Vagina (tissue), 2 donors: ENCODE results near the gene RTP5.

ENCODE experiments used
- CTCF ChIP-seq, 3 experiments: fragments of 450-650 bp in 2 of 3; fragments of 200-600 bp in 1 of 3; sonication (generic) in 1 of 3; IDR thresholded peaks; one replicate each; pipeline ENCODE4 v1.5.1; 2017 to 2019; ENCODE audit warnings: antibody characterized with exemption in 3 of 3, mild to moderate bottlenecking in 2 of 3, moderate library complexity in 2 of 3
- POLR2A ChIP-seq, 2 donors: fragments of 450-650 bp; IDR thresholded peaks; one replicate each; pipeline ENCODE4 v1.6.1; 2017; ENCODE audit warnings: antibody characterized with exemption in 2 of 2, mild to moderate bottlenecking in 2 of 2, moderate library complexity in 2 of 2

- TF ChIP-seq POLR2A (IDR thresholded peaks at IDR 0.05) = no peak
- no peak for TF ChIP-seq CTCF (IDR thresholded peaks at IDR 0.05)
Observed at GRCh38 chr2:241862093-241862492, 7.4 kb upstream of the RTP5 start.
